ENCODE data around the gene TPK1. TPM values are rescaled to one million over a fixed set of nuclear protein-coding genes. Genes with fewer than 3 reads are reported as not detected.

Gene TPK1
- total and polyA plus RNA-seq, 2 of the 8 experiments (the other 6 are each of a cell fraction or from before 2014, with no cell fraction given), result 1.9 to 2.7 TPM

DNA sequence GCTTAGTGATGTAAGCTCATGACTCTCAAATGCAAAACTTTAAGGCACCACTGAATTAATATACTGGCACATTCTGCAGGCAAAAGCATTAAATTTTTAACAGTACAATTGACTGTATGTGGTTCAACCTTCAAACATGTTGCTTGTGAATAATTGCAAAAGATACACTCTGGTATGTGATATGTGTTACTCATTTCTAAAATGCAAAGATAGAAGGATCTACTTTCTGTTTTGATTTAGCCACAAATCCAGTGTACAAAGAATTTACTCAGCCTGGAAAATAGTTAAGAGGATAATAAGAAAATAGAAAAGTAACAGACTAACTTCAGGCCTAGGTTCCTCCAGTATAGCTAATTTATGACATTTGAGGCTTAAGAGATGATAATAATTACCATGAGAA, 365.8 kb downstream of the TPK1 start:
- Histone ChIP-seq H2BK5ac (ENCODE audit: low read depth, low read length) (no peak overlapping the region), H3K4me1 (replicated peaks in 1 of 4; ENCODE audit: control insufficient read depth in 3 of 4, insufficient read depth in 4 of 4, low read length in 3 of 4) (no peaks in the 10 kb centered on the region), H2BK12ac (ENCODE audit: low read depth, low read length) (no peak overlapping the region), H2BK15ac (ENCODE audit: low read length) (no peak overlapping the region), H3K23ac (ENCODE audit: insufficient read length) (no peak overlapping the region), H2BK20ac (ENCODE audit: low read length) (no peak overlapping the region), H3K79me1 (ENCODE audit: low read depth, low read length) (no peaks in the 10 kb centered on the region), H3K4me3 (ENCODE audit: extremely low read depth in 1 of 4, insufficient read depth in 2 of 4, low read depth in 3 of 4, low read length in 4 of 4) (no peak overlapping the region), H4K5ac (ENCODE audit: insufficient read length, low read depth, low read length) (no peak overlapping the region), H3K27me3 (replicated peaks in 1 of 4; ENCODE audit: control insufficient read depth in 3 of 4, extremely low read depth in 1 of 4, insufficient read depth in 3 of 4, low read length in 3 of 4) (no peaks in the 10 kb centered on the region), H4K8ac (ENCODE audit: extremely low read depth, insufficient read depth, low read length) (no peak overlapping the region), H3K23me2 (ENCODE audit: low read depth, low read length) (no peaks in the 10 kb centered on the region), H3K79me2 (ENCODE audit: control insufficient read depth in 1 of 2, insufficient read depth in 2 of 2, low read length in 2 of 2) (no peaks in the 10 kb centered on the region), H3K27ac (ENCODE audit: low read depth, low read length) (no peak overlapping the region), H3K14ac (ENCODE audit: insufficient read length) (no peak overlapping the region), H4K91ac (replicated peaks; ENCODE audit: insufficient read length, low read length) (no peak overlapping the region), H3K4ac (replicated peaks; ENCODE audit: insufficient read length, low read depth, low read length) (no peak overlapping the region), H4K20me1 (replicated peaks in 1 of 2; ENCODE audit: control insufficient read depth in 1 of 2, insufficient read depth in 2 of 2, low read length in 2 of 2) (no peaks in the 10 kb centered on the region), H2BK120ac (replicated peaks; ENCODE audit: low read depth, low read length) (no peak overlapping the region), H3K9me3 (ENCODE audit: insufficient read depth in 2 of 2, low read depth in 1 of 2, low read length in 1 of 2) (no peaks in the 10 kb centered on the region), H3K4me2 (ENCODE audit: insufficient read depth in 1 of 2, low read depth in 2 of 2, low read length in 2 of 2) (no peak overlapping the region), H2AK5ac (ENCODE audit: low read depth, low read length) (no peak overlapping the region), H3K36me3 (ENCODE audit: control insufficient read depth in 2 of 4, insufficient read depth in 4 of 4, low read length in 3 of 4) (no peaks in the 10 kb centered on the region), H3K9ac (replicated peaks in 1 of 4; ENCODE audit: extremely low read depth in 1 of 4, low read depth in 3 of 4, low read length in 3 of 4) (no peak overlapping the region), H2AFZ (ENCODE audit: low read length) (no peak overlapping the region), H3K56ac (replicated peaks; ENCODE audit: insufficient read length, low read depth, low read length) (no peak overlapping the region), H3K18ac (ENCODE audit: extremely low read depth, low read length) (no peak overlapping the region)
- no peak for DNase-seq (ENCODE audit: low read depth in 1 of 2, low spot score in 2 of 2)
- TF ChIP-seq KDM1A (IDR thresholded peaks at IDR 0.05; ENCODE audit: borderline replicate concordance, low read length) (no peak), ASH2L (IDR thresholded peaks at IDR 0.05; ENCODE audit: low read length) (no peak), EP300 (IDR thresholded peaks at IDR 0.05; ENCODE audit: borderline replicate concordance in 1 of 2, low read depth in 2 of 2, low read length in 2 of 2) (no peak), RBBP5 (IDR thresholded peaks at IDR 0.05; ENCODE audit: borderline replicate concordance, low read depth, low read length) (no peak), JUND (IDR thresholded peaks at IDR 0.05; ENCODE audit: low read length) (no peak), RXRA (IDR thresholded peaks at IDR 0.05; ENCODE audit: insufficient read depth, low read depth, low read length) (no peak), HDAC2 (IDR thresholded peaks at IDR 0.05; ENCODE audit: borderline replicate concordance in 1 of 2, low read depth in 2 of 2, low read length in 2 of 2) (no peak)
- FAIRE-seq, result no peak
- CTCF ChIA-PET (ENCODE audit: partially characterized antibody), result no interaction called here
- POLR2A ChIA-PET (ENCODE audit: partially characterized antibody), result no interaction called here

Measured in H1 (cell line).